NCI-H1436 (cell line): Measurements from ENCODE around the gene ZNF799.
"Not testable (repeated sequence)": the region's sequence is repeated elsewhere in the genome, so short reads cannot be mapped to it uniquely, and the experiment has no call there.

Experiments used
- DNase-seq: peaks from one replicate; lab custom pipeline; 2025; lab: John Stamatoyannopoulos, UW

Gene ZNF799

GRCh38 chr19:12400633-12401502, at the start of gene ZNF799:
ZNF799 (minus strand) TSS chr19:12401271; CDS start chr19:12401070, 201 bp downstream.
- peak; percentile 92 for DNase-seq

GRCh38 chr19:12450844-12451243, 49.8 kb upstream of the ZNF799 start:
- no peak for DNase-seq

- no peak for DNase-seq
Observed at GRCh38 chr19:12448808-12449207, 47.7 kb upstream of the ZNF799 start.

- peak; percentile 93 for DNase-seq
Observed at GRCh38 chr19:12440541-12441316, 39.7 kb upstream of the ZNF799 start, which contains the start of gene ZNF443. ZNF443 (minus strand) TSS chr19:12441021; CDS start chr19:12440914, 107 bp downstream.

GRCh38 chr19:12439686-12440540, 38.8 kb upstream of the ZNF799 start:
- not testable (repeated sequence) for DNase-seq

GRCh38 chr19:12430726-12431299, 29.7 kb upstream of the ZNF799 start:
- not testable (repeated sequence) for DNase-seq

- no peak for DNase-seq
Observed at GRCh38 chr19:12425888-12426274, 24.8 kb upstream of the ZNF799 start.

- no peak for DNase-seq
Observed at GRCh38 chr19:12425236-12425887, 24.3 kb upstream of the ZNF799 start.

- DNase-seq, result not testable (repeated sequence)
Observed at GRCh38 chr19:12417273-12417672, 16.2 kb upstream of the ZNF799 start.

- no peak for DNase-seq
Observed at GRCh38 chr19:12411893-12412292, 10.8 kb upstream of the ZNF799 start.

- DNase-seq, result not testable (repeated sequence)
Observed at GRCh38 chr19:12399901-12400632, 1.0 kb downstream of the ZNF799 start.

- DNase-seq, result not testable (repeated sequence)
Observed at GRCh38 chr19:12391148-12391547, 9.9 kb downstream of the ZNF799 start.

GRCh38 chr19:12386365-12386764, 14.7 kb downstream of the ZNF799 start:
- DNase-seq, result not testable (repeated sequence)

GRCh38 chr19:12380444-12380737, 20.7 kb downstream of the ZNF799 start:
- DNase-seq, result no peak

GRCh38 chr19:12379732-12380443, 21.2 kb downstream of the ZNF799 start:
- no peak for DNase-seq

- no peak for DNase-seq
Observed at GRCh38 chr19:12374026-12374425, 27.0 kb downstream of the ZNF799 start.

GRCh38 chr19:12365236-12366162, 35.6 kb downstream of the ZNF799 start, which contains the start of gene ZNF442:
ZNF442 (minus strand) TSS chr19:12365683; CDS start chr19:12363631, 2,052 bp downstream.
- peak; percentile 6 for DNase-seq

- DNase-seq, result no peak
Observed at GRCh38 chr19:12364391-12365235, 36.5 kb downstream of the ZNF799 start.
